Stimulated activated CD4-positive, alpha-beta T cell treated with anti-CD3 and anti-CD28 coated beads, TNF-alpha, amount 100 ng/mL, for 24 hours (primary cell): ENCODE data around the gene CLEC12A.
"Not testable (repeated sequence)": the region's sequence is repeated elsewhere in the genome, so short reads cannot be mapped to it uniquely, and the experiment has no call there.

Source experiments
- DNase-seq, 3 experiments: peaks; one replicate each; pipeline ENCODE4 v3.0.0-alpha.2; 2020; ENCODE audit warnings: low read depth in 3 of 3

CLEC12A gene

GRCh38 chr12:9971181-9971580, at the start of gene CLEC12A:
Gene CLEC12A (plus strand): TSS chr12:9971409. CDS start chr12:9971597, 188 bp downstream.
- DNase-seq: no peak

GRCh38 chr12:9922429-9922828, 48.8 kb upstream of the CLEC12A start:
- no peak for DNase-seq

GRCh38 chr12:9925705-9926393, 45.4 kb upstream of the CLEC12A start:
- DNase-seq: no peak

GRCh38 chr12:9926876-9927275, 44.3 kb upstream of the CLEC12A start:
- DNase-seq: no peak

GRCh38 chr12:9928607-9929006, 42.6 kb upstream of the CLEC12A start:
- no peak for DNase-seq

GRCh38 chr12:9931245-9931644, 40.0 kb upstream of the CLEC12A start:
- DNase-seq: no peak

GRCh38 chr12:9932270-9932669, 38.9 kb upstream of the CLEC12A start, which contains the start of gene CLEC2A:
Gene CLEC2A (minus strand): TSS chr12:9932370. CDS start chr12:9932329, 41 bp downstream.
- DNase-seq: no peak

GRCh38 chr12:9933958-9934357, 37.3 kb upstream of the CLEC12A start:
- no peak for DNase-seq

- no peak for DNase-seq
Measured at GRCh38 chr12:9935026-9935425, 36.2 kb upstream of the CLEC12A start.

- DNase-seq: no peak
Measured at GRCh38 chr12:9936591-9936990, 34.6 kb upstream of the CLEC12A start.

- DNase-seq: no peak
Measured at GRCh38 chr12:9940375-9940774, 30.8 kb upstream of the CLEC12A start.

- DNase-seq: no peak
Measured at GRCh38 chr12:9941838-9942237, 29.4 kb upstream of the CLEC12A start.

GRCh38 chr12:9943240-9943639, 28.0 kb upstream of the CLEC12A start:
- no peak for DNase-seq

GRCh38 chr12:9944391-9944790, 26.8 kb upstream of the CLEC12A start:
- DNase-seq: no peak

- DNase-seq: no peak
Measured at GRCh38 chr12:9947674-9948073, 23.5 kb upstream of the CLEC12A start.

GRCh38 chr12:9948606-9949296, 22.5 kb upstream of the CLEC12A start:
- no peak for DNase-seq

GRCh38 chr12:9951026-9951675, 20.1 kb upstream of the CLEC12A start:
- DNase-seq: peak in 1 of 3 experiments; percentile 11

GRCh38 chr12:9952954-9953729, 18.1 kb upstream of the CLEC12A start:
- DNase-seq: not testable (repeated sequence)

GRCh38 chr12:9957834-9958233, 13.4 kb upstream of the CLEC12A start:
- DNase-seq: no peak

- DNase-seq: no peak
Measured at GRCh38 chr12:9960590-9960989, 10.6 kb upstream of the CLEC12A start.

GRCh38 chr12:9961106-9961505, 10.1 kb upstream of the CLEC12A start:
- no peak for DNase-seq

- no peak for DNase-seq
Measured at GRCh38 chr12:9961901-9962300, 9.3 kb upstream of the CLEC12A start.
